Measurements from ENCODE around the gene CRYBG1.
"Not testable (repeated sequence)": the region's sequence is repeated elsewhere in the genome, so short reads cannot be mapped to it uniquely, and the experiment has no call there.

CRYBG1 gene

GRCh38 chr6:106530026-106530425 lies 169.5 kb downstream of the CRYBG1 start:
- DNase-seq: no peak

DNA sequence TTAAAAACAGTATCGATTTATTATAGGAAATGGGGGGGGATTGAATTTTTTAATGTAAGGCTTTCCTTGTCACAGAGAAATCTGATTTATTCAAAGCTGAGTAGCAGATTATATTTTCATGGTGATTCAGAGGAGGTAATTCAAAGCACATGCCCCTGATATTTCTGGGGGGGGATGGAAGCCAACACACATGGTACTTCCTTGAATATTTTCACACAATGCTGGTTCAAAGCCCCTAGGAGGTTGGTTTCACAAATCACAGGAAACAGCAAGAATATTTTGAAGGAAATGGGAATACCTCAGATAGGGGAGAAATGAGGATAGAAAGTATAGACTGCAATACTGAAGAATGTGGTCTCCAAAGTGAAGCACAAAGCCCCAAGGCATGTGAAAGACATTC lies 170.0 kb downstream of the CRYBG1 start:
- DNase-seq: no peak

DNA sequence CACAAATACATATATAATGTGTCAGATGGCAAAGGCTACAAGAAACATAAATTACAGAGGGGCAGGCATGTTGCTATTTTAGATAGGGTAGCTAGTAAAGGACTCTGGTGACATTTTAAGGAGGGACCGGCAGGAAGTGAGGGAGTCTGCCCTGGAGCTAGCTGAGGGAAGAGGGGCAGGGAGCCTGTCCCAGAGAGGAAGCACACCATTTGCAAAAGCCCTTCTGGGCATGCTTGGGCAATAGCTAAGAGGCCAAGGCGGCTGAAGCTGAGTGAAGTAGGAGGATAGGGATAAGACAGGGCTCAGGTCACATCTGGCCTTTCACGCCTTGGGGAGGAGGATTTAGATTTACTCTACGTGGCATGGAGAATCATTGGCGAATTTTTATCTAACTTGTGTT lies 172.5 kb downstream of the CRYBG1 start:
- DNase-seq: no peak

DNA sequence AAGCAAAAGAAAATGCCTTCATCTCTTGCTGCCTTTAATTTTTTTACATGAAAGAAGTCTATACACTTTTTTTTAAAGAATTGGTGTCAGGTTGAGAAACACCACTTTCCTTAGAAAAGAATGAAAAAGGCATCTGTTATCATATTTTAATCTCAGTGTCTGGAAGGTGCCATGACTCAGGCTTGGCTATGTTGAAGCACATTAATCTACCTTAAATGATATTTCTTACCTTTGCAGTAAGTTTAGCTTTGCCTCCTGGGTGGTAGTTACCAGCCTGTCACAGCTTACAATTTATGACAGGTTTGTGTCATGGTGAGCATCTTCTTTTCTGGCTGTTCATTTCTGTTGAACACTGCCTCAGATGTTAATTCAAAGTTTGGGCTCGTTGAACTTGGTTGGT lies 173.5 kb downstream of the CRYBG1 start:
- DNase-seq: no peak

DNA sequence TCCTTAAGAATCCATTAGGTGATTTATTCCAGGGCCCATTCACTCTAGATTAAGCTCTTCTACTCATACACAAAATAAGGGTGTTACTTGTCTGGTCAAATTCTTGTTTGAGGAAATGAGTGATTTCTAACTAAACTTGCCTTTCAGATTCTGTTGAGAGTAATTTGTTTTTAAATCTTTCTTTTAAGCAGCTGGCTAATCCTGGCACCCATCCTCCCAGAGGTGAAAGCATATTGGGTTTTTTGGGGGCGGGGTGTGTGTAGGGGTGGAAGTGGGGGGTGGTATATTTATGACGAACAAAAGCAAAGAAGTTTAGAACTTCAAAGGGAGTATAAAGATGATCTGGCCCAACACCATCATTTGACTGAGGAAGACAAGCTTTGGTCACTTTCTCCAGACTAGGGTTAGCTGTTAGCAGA lies 174.1 kb downstream of the CRYBG1 start:
- no peak for DNase-seq

DNA sequence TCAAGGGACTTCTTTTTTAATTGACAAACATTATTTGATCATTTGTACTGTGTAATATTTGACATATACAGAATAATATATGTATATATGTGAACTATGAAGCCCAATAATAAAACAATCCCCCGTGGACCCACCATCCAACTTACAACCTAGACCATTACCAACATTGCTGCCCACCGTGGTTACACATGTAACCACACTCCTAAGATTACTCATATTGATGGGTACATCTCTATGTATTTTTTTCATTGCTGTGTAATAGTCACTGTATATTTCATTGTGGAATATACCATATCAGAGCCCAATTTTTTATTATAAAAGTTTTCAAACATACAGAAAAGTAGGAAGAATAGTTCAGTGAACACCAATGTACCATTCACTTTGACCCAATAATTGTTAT lies 174.5 kb downstream of the CRYBG1 start:
- DNase-seq: no peak

DNA sequence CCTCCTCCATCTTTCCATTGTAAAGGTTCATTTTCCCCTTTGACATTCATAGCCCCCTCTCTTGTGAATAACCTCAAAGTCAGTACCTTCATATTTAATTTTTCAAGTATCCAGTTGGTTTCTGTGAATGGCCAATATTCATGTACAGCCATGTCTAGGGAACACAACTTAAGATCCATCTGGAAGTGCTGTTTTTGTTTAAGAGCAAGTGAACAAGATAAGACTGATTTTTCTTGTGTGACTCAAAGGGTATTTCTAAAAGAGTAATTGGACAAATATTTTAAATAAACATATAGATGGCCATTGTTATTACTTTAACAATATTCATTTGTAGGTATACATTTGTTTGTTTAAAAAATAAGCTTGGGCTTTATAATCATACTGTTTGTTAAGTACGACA lies 175.8 kb downstream of the CRYBG1 start:
- no peak for DNase-seq

- DNase-seq: no peak
Measured at GRCh38 chr6:106536851-106537250, 176.3 kb downstream of the CRYBG1 start.

- no peak for DNase-seq
Measured at GRCh38 chr6:106537662-106538061, 177.1 kb downstream of the CRYBG1 start.

GRCh38 chr6:106538145-106538544 lies 177.6 kb downstream of the CRYBG1 start:
- no peak for DNase-seq

DNA sequence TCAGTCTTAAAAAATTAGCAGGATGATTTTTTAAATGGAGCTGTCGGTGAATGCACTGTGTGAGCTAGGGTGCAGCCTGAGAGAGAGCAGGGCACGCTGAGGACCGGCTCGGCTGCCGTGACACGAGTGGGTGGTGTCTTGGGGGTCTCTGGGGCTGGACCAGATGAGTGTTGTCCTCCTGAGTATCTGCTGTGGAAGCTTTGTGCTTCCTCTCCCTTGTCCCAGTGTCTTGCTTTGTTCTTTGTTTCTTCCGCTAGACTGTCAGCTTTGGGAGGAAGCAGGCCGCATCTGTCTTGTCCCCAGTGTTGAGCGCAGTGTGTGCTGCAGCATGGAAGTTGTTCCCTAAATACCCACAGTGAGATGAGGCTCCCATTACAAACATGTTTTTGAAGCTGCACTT lies 179.4 kb downstream of the CRYBG1 start:
- no peak for DNase-seq

- no peak for DNase-seq
Measured at GRCh38 chr6:106540432-106540831, 179.9 kb downstream of the CRYBG1 start.

GRCh38 chr6:106540907-106541306 lies 180.4 kb downstream of the CRYBG1 start:
- DNase-seq: no peak

GRCh38 chr6:106546261-106546690 lies 185.8 kb downstream of the CRYBG1 start:
- DNase-seq: no peak

DNA sequence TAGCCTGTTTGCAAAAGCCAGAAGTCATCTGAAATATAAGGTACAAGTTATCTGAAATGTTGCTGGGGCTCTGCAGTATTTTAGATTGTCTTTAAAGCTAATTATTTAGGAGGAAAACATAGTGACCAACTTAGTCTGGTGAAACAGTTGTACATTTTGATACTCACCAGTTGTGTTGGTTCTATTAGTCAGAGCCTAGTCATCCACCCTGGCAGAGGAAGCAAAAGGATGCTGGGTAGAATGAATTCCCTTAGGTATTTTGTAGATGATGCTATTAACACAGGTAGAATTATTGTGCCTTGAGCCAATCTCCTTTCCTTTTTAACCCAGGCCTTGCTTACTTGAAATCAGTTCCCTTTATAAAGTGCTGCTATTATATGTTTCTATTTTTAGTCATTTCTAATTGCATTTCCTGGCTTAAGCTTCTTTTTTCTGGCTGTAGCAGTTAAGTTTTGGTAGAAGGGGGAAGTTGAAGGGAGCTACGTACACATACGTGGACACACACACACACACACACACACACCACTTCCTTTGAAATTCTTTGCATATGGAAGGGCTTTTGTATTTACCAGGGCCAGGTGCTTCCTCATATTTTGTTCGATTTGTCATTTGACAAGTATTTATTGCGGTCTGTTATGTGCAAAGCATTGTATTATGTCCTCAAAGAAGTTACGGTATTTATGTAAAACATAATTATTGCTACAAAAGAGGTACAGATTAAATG lies 186.3 kb downstream of the CRYBG1 start:
- peak; percentile 6 to 43 for DNase-seq

GRCh38 chr6:106547601-106548453 lies 187.3 kb downstream of the CRYBG1 start:
- DNase-seq: no peak

- not testable (repeated sequence) for DNase-seq
Measured at GRCh38 chr6:106548926-106549455, 188.5 kb downstream of the CRYBG1 start.

GRCh38 chr6:106549521-106549920 lies 189.0 kb downstream of the CRYBG1 start:
- no peak for DNase-seq

DNA sequence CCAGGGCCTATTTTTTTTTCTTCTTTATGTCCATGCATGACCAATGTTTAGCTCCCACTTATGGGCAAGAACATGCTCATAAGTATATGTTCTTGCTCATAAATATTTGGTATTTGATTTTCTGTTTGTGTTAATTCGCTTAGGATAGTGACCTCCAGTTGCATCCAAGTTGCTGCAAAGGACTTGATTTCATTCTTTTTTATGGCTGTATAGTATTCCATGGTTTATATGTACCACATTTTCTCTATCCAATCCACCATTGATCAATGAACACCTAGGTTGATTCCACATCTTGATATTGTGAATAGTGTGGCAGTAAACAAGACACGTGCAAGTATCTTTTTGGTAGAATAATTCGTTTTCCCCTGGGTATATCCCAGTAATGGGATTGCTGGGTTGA lies 190.6 kb downstream of the CRYBG1 start:
- DNase-seq: no peak

DNA sequence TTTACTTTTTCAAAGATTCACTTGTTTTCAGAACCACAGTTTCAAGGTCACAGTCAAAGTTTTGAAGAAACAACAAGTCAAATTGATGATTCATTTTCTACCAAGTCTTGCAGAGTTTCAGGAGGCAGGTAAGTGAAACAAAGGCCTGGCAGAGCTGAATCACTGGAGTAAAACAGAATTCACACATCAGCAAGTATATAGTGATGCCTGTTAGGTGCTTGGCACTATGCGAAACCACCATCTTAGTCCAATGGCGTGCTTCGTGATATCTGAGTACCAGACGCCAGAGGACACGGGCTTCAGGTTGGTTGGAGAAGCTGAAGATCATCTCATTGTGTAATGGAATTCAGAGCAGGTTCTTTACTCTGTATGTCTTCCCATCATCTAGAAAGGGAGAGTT lies 192.9 kb downstream of the CRYBG1 start:
- DNase-seq: no peak

- no peak for DNase-seq
Measured at GRCh38 chr6:106555767-106556166, 195.2 kb downstream of the CRYBG1 start.

DNA sequence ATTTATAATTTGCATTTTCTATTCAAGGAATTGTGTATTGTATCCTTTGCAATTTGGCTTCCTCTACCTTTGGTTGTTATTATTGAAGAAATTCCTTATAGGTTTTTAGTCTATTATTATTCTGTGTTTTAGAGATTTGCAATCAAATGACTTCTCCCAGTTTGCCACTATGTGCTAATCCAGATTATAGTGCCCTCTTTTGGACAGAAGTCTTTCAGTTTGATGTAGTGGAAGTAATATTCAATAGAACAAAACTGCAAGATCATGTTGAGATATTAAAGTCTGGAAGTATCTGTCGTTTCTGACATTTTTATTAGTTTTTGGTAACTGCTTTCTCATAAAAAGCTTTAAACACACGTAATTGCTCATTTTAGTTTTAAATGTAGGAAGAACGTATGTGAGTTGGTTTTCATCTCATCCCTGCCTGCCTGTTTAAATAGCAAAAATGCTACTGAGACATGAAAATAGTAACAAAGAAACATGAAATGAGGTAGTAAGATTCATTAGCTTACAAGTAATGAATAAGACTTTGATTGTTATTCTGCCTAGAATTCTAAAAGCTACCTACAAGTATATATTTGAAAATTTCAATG lies 195.9 kb downstream of the CRYBG1 start:
- DNase-seq: peak in 1 of 2 experiments; percentile 12

- no peak for DNase-seq
Measured at GRCh38 chr6:106557837-106558236, 197.3 kb downstream of the CRYBG1 start.

DNA sequence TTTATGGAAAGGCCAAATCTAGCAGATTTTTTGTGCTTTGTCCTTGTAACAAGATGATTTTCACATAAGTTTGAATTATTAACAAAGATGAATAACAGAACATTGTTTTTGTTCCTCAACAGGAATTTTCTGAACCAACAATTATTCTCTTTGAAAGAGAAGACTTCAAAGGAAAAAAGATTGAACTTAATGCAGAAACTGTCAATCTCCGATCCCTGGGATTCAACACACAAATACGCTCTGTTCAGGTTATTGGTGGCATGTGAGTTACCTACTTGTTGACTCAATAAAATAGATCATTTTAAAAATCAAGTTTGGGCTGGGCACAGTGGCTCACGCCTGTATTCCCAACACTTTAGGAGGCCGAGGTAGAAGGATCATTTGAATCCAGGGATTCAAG lies 197.8 kb downstream of the CRYBG1 start:
- DNase-seq: no peak

Data from NCI-H2081 (cell line).